Endothelial cell of umbilical vein (primary cell): ENCODE data around the gene ENTREP1. TPM values are rescaled to one million over a fixed set of nuclear protein-coding genes. Genes with fewer than 3 reads are reported as not detected.

Experiments used
- BruUV-seq: library from RNA; stranded (reverse); fragments of 400-500 nt; replicated peaks from 2 replicates; lab custom pipeline; 2021; lab: Mats Ljungman, UMichigan
- CTCF ChIA-PET: fragments of 300-600, 350-600 bp; sonication (Branson Sonifier 250); formaldehyde crosslinking; loops from one replicate; lab custom pipeline; 2021; ENCODE audit warnings: antibody characterized with exemption, inconsistent platforms; lab: Charles Lee
- POLR2A ChIA-PET: fragments of 300-600, 350-600 bp; sonication (Branson Sonifier 250); formaldehyde crosslinking; loops from one replicate; lab custom pipeline; 2021; ENCODE audit warnings: antibody characterized with exemption, inconsistent platforms; lab: Charles Lee
- DNase-seq: peaks from one replicate; pipeline ENCODE4 v3.0.0-alpha.2; 2011; ENCODE audit warnings: low read depth, low spot score
- FAIRE-seq: peaks from 2 replicates; lab custom pipeline; 2011; peaks lifted over from hg19 to GRCh38; lab: Jason Lieb, UNC
- H2AFZ ChIP-seq: 2 replicates; pipeline ENCODE4 v1.6.0; 2012; ENCODE audit warnings: low read depth, low read length, control low read depth, inconsistent platforms
- H3K27ac ChIP-seq: 2 replicates; pipeline ENCODE4 v1.5.1; 2011; ENCODE audit warnings: low read depth, mild to moderate bottlenecking, control low read depth, low read length, moderate library complexity; ENCODE audit not compliant: insufficient read depth
- H3K27me3 ChIP-seq, 2 experiments: 2 replicates each; pipeline versions ENCODE4 v1.6.0 to v1.6.1; 2011; ENCODE audit warnings: low read length in 2 of 2, mixed read lengths in 1 of 2; ENCODE audit not compliant: control insufficient read depth in 2 of 2, insufficient read depth in 2 of 2
- H3K36me3 ChIP-seq, 2 experiments: 2 replicates in 1 of 2; 3 replicates in 1 of 2; pipeline ENCODE4 v1.5.1; 2011; ENCODE audit warnings: low read length in 2 of 2, mild to moderate bottlenecking in 1 of 2, moderate library complexity in 1 of 2; ENCODE audit not compliant: control insufficient read depth in 2 of 2, insufficient read depth in 2 of 2; ENCODE audit errors: extremely low read depth in 1 of 2
- H3K4me1 ChIP-seq: 3 replicates; pipeline ENCODE4 v1.5.1; 2011; ENCODE audit warnings: mild to moderate bottlenecking, low read length; ENCODE audit not compliant: control insufficient read depth, insufficient read depth; ENCODE audit errors: extremely low read depth
- H3K4me2 ChIP-seq: 2 replicates; pipeline ENCODE4 v1.6.1; 2011; ENCODE audit warnings: low read length, control low read depth, mixed read lengths; ENCODE audit not compliant: insufficient read depth
- H3K4me3 ChIP-seq, 3 experiments: fragments of 200-600 bp in 1 of 3; sonication (generic), shearing (Covaris generic) in 1 of 3; replicated peaks in 1 of 3; 2 replicates each; pipeline ENCODE4 v1.5.1; 2011 to 2016; ENCODE audit warnings: control low read depth in 3 of 3, low read length in 3 of 3, mild to moderate bottlenecking in 2 of 3, inconsistent platforms in 1 of 3, low read depth in 1 of 3, moderate library complexity in 1 of 3; ENCODE audit not compliant: insufficient read depth in 1 of 3
- H3K79me2 ChIP-seq: 2 replicates; pipeline ENCODE4 v1.6.0; 2012; ENCODE audit warnings: low read length, inconsistent platforms; ENCODE audit not compliant: control insufficient read depth, insufficient read depth
- H3K9ac ChIP-seq: replicated peaks from 2 replicates; pipeline ENCODE3; 2011; ENCODE audit warnings: low read length, control low read depth; ENCODE audit not compliant: insufficient read depth; ENCODE audit errors: extremely low read depth
- H3K9me1 ChIP-seq: replicated peaks from 3 replicates; pipeline ENCODE4 v1.6.0; 2011; ENCODE audit warnings: mild to moderate bottlenecking, low read length; ENCODE audit not compliant: control insufficient read depth, insufficient read depth; ENCODE audit errors: extremely low read depth
- H3K9me3 ChIP-seq: replicated peaks from 2 replicates; pipeline ENCODE4 v1.5.1; 2012; ENCODE audit warnings: low read length, inconsistent platforms; ENCODE audit not compliant: control insufficient read depth, insufficient read depth
- H4K20me1 ChIP-seq: replicated peaks from 2 replicates; pipeline ENCODE3; 2011; ENCODE audit warnings: mild to moderate bottlenecking, low read length; ENCODE audit not compliant: control insufficient read depth, insufficient read depth; ENCODE audit errors: extremely low read depth
- EZH2 ChIP-seq: IDR thresholded peaks from 2 replicates; pipeline ENCODE4 v1.6.1; 2012; ENCODE audit warnings: borderline replicate concordance, low read depth, mild to moderate bottlenecking, moderate library complexity, low read length, inconsistent platforms; ENCODE audit not compliant: severe bottlenecking
- FOS ChIP-seq: IDR thresholded peaks from 2 replicates; pipeline ENCODE4 v1.6.1; 2011; ENCODE audit warnings: mild to moderate bottlenecking, low read length, moderate library complexity, borderline replicate concordance; ENCODE audit not compliant: insufficient read depth
- GATA2 ChIP-seq: IDR thresholded peaks from 2 replicates; pipeline ENCODE4 v1.7.0; 2011; ENCODE audit warnings: low read depth, mild to moderate bottlenecking, moderate library complexity, mixed read lengths, low read length; ENCODE audit not compliant: insufficient read length, insufficient read depth
- JUN ChIP-seq: IDR thresholded peaks from 2 replicates; pipeline ENCODE4 v1.6.1; 2011; ENCODE audit warnings: borderline replicate concordance, low read depth; ENCODE audit not compliant: insufficient read length, insufficient read depth
- MAX ChIP-seq: IDR thresholded peaks from 2 replicates; pipeline ENCODE4 v1.6.1; 2011; ENCODE audit not compliant: insufficient read depth, insufficient read length
- MYC ChIP-seq: IDR thresholded peaks from one replicate; pipeline ENCODE4 v1.6.1; 2011; ENCODE audit warnings: mild to moderate bottlenecking, low read depth, low read length
- POLR2A ChIP-seq: IDR thresholded peaks from 2 replicates; pipeline ENCODE4 v1.6.1; 2012; ENCODE audit warnings: low read depth, mild to moderate bottlenecking, control low read depth, low read length
- POLR2AphosphoS5 ChIP-seq: IDR thresholded peaks from 2 replicates; pipeline ENCODE4 v1.6.1; 2012; ENCODE audit warnings: low read depth, mild to moderate bottlenecking, control low read depth, low read length, moderate library complexity; ENCODE audit not compliant: insufficient read depth
- dilution Hi-C: fragments of 300-500 bp; cut with MboI; formaldehyde crosslinking; loops from one replicate; pipeline ENCODE4 v1.15.0; 2019; ENCODE audit warnings: low sequenced_read_pairs; ENCODE audit not compliant: extremely low pct_ligation_motif_present
- intact Hi-C: fragments of 100-400 bp; cut with micrococcal nuclease; formaldehyde crosslinking; loops from one replicate; pipeline ENCODE4 v1.10.0; 2022
- polyA plus RNA-seq, 4 experiments: library from polyadenylated mRNA; depleted of rRNA in 3 of 4; stranded (reverse) in 3 of 4; unstranded in 1 of 4; fragments of >200 nt; gene quantifications; 2 replicates each; pipeline versions ENCODE4 v1.2.1 to v1.2.3, GENCODE V29; 2011 to 2012; ENCODE audit warnings: missing spikeins in 1 of 4
- total RNA-seq: library from RNA; stranded (reverse); gene quantifications from 2 replicates; pipeline ENCODE4 v1.2.3, GENCODE V29; 2021
- TF ChIP-seq, protein P1 (sequence below), 2 donors: IDR thresholded peaks; 1 replicate in 1 of 2; 2 replicates in 1 of 2; pipeline ENCODE4 v1.5.1; 2011; ENCODE audit warnings: low read length in 2 of 2, mild to moderate bottlenecking in 2 of 2, moderate library complexity in 2 of 2, control low read depth in 1 of 2, inconsistent platforms in 1 of 2, low read depth in 1 of 2; ENCODE audit not compliant: insufficient read depth in 1 of 2; ENCODE audit errors: extremely low read depth in 1 of 2

Gene ENTREP1
- total and polyA plus RNA-seq, 2 donors (not counting 3 experiments of a cell fraction or from before 2014, with no cell fraction given) = 7.1 to 13.5 TPM

GRCh38 chr9:69389437-69389995 is 64.5 kb downstream of the ENTREP1 start:
- no peaks in the 10 kb centered on the region for H3K9me3 ChIP-seq
- CTCF ChIA-PET = no interaction called here
- no peaks in the 10 kb centered on the region for H4K20me1 ChIP-seq
- dilution Hi-C loops (no loop called here), intact Hi-C loops (loop anchor here (5.0 kb wide), 1 partner anchor 62 kb away; the partner anchor contains the start of gene ENTREP1)
- DNase-seq (no peak), FAIRE-seq (no peak)
- POLR2A ChIA-PET = no interaction called here
- no peak overlapping the region for H3K4me2 ChIP-seq
- peaks cover 0 to 2% of the 10 kb centered on the region in 2 experiments for H3K36me3 ChIP-seq
- no peaks in the 10 kb centered on the region for H3K9me1 ChIP-seq
- no peaks in the 10 kb centered on the region for H3K79me2 ChIP-seq
- no TSS peak for BruUV-seq
- H3K4me1 ChIP-seq = peaks cover 2% of the 10 kb centered on the region
- no peak for TF ChIP-seq JUN
- no peak for TF ChIP-seq EZH2
- no peak for TF ChIP-seq POLR2AphosphoS5
- no peak for TF ChIP-seq FOS
- no peak for TF ChIP-seq GATA2
- no peak for TF ChIP-seq POLR2A
- TF ChIP-seq MYC = no peak
- no peak for TF ChIP-seq MAX
- TF ChIP-seq, protein P1, sequence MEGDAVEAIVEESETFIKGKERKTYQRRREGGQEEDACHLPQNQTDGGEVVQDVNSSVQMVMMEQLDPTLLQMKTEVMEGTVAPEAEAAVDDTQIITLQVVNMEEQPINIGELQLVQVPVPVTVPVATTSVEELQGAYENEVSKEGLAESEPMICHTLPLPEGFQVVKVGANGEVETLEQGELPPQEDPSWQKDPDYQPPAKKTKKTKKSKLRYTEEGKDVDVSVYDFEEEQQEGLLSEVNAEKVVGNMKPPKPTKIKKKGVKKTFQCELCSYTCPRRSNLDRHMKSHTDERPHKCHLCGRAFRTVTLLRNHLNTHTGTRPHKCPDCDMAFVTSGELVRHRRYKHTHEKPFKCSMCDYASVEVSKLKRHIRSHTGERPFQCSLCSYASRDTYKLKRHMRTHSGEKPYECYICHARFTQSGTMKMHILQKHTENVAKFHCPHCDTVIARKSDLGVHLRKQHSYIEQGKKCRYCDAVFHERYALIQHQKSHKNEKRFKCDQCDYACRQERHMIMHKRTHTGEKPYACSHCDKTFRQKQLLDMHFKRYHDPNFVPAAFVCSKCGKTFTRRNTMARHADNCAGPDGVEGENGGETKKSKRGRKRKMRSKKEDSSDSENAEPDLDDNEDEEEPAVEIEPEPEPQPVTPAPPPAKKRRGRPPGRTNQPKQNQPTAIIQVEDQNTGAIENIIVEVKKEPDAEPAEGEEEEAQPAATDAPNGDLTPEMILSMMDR (IDR thresholded peaks at IDR 0.05; ENCODE audit: extremely low read depth in 1 of 2, insufficient read depth in 1 of 2, low read depth in 1 of 2, low read length in 2 of 2) = no peak
- no peak overlapping the region for H3K4me3 ChIP-seq
- no peak overlapping the region for H2AFZ ChIP-seq
- no peaks in the 10 kb centered on the region for H3K27me3 ChIP-seq
- H3K9ac ChIP-seq = no peak overlapping the region
- H3K27ac ChIP-seq = no peak overlapping the region
